GM19240 (cell line): Measurements from ENCODE around the gene SYT1.

Source experiments
- DNase-seq: peaks from one replicate; pipeline ENCODE4 v3.0.0; 2011; ENCODE audit warnings: low spot score; ENCODE audit not compliant: insufficient read length

SYT1 gene

GRCh38 chr12:78891646-78892353, 27.2 kb downstream of the SYT1 start:
- no peak for DNase-seq

DNA sequence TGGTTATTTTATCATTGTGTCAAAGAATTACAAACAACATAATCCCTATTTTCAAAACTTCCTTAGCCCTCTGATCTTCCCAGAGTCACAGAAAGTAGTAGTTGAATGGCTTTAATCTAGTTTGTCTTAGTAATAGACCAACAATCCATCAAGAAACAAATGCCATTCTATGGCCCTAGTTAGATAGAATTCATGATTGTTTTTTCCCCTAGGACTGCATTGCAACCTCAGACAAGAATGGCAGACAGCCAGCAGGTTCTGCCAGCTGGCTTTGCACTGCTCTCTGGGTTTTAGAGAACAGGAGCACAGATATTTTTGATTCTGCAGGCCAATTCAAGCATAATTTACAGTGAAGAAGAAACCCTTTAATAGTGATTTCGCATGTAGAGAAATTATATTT, 33.8 kb downstream of the SYT1 start:
- DNase-seq: no peak

- DNase-seq: no peak
These were observed 50.3 kb downstream of the SYT1 start for GRCh38 chr12:78914859-78915331.

DNA sequence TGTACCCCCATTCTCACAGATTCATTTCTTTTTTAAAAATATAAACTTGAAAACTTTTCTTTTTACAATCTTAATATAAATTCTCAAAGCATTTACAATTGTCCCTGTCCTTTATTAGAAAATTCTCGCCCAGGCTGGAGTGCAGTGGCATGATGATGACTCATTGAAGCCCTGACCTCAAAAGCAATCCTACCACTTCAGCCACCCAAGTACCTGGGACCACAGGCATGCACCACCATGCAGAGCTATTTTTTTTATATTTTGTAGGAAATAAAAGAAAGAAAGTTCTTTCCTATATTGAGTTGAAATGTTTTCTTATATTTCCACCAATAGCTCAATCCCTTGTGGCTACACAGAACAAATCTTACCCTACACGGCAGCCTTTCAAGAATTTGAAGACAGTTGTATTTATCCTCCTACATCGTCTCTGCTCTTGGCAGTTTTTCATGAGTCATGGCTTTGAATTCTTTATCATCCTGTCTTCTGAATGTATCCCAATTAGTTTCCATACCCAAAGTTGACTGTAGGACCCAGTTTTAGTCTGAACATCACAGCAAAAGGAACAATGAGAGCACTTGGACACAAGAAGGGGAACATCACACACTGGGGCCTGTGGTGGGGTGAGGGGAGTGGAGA, 52.4 kb downstream of the SYT1 start:
- no peak for DNase-seq

DNA sequence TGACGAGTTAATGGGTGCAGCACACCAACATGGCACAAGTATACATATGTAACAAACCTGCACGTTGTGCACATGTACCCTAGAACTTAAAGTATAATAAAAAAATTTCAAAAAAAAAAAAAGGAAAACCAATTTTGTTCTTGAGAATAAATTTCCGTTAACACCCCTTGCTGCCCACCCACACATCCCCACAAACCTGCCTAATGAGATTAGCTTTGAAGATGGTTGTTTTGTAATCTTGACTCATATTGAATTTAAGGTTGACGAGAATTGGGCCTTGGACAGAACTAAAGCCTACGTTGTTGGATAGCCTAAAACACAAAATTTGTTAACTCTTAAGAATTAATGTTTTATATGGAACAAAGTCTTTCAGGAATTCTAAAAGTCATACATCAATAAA, 52.9 kb downstream of the SYT1 start:
- no peak for DNase-seq

DNA sequence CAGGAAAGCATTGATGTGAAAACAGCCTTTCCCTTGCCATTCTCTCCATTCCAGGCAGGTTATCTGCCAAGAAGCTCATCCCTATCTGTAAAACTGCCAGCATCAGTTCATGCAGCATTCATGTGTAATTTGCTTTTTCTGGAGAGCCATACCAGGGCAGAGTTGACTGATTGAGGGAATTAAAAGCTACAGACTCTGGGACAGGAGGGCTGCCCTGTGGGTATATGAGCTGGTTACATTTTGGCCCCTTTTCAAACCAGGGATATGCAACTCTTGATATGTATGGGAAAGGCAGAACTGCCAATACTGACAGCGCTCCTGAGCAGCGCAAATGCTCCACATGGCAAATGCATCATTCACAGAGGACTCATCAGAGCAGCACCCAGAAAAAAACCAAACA, 53.7 kb downstream of the SYT1 start:
- DNase-seq: no peak

GRCh38 chr12:78928200-78929074, 63.9 kb downstream of the SYT1 start:
- DNase-seq: no peak

DNA sequence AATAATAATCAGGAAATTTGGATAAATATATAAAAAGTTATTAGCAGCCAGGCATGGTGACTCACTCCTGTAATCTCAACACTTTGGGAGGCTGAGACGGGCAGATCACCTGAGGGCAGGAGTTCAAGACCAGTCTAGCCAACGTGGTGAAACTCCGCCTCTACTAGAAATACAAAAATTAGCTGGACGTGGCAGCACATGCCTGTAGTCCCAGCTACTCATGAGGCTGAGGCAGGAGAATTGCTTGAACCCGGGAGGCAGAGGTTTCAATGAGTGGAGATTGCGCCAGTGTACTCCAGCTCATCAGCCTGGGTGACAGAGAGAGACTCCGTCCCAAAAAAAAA, 64.5 kb downstream of the SYT1 start:
- DNase-seq: no peak

DNA sequence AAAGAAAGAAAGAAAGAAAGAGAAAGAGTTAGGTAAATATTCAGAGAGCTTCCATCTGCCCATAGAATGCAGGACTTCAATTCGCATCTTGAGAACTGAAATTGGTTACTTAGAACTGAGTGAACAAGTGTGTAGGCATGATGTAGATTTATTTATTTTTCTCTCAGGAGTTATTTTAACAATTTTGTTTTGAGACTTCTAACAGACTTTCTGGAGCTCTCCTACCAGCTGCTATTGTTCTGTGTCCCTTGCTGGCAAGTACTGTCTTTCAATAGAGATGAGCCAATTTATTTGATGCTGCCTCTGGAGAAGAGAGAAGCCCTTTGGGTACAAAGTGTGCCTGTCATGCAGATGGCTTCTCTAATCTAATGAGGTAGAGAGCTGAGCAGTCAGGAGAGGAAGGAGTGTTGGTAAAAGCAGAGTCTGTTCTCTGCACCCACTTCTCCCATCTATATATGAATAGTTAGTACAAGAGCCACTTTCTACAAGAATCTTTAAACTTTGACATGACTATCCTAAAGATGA, 67.0 kb downstream of the SYT1 start:
- DNase-seq: no peak

DNA sequence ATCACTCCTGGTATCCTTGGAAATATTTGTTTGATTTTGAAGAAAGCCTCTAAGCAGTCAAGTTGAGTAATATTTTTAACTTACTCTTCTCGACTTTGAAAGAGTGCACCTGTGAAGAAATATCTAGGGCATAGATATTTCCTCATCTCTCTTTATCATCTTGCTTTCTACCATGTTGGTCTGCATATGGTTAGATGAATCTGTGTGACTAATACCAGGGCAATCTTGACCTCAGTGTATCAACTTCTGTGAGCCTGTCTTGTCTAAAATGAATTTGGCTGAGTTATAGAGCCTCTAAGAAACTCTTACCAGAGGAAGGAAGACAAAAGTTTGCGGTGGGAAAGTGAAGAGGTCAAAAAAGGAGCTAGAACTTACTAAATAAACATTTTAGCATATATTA, 68.4 kb downstream of the SYT1 start:
- DNase-seq: no peak

GRCh38 chr12:78938341-78939084, 73.9 kb downstream of the SYT1 start:
- DNase-seq: no peak

DNA sequence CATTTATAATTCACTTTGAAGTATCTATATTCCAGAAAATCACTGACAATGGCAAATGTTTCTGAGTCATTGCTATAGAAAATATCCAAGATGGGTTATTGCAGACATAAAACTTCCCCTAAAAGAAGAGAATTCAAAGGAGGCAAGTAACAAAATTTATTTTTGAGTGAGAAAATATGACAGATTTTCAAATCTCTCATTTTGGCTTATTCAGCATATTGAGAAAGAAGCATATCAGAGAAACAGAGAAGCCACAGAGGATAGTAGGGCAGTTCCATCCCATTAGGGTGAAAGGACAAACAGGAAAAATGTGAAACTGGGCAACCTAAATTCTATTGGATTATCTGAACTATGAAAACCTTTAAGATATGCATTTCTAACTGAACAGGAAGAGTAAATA, 85.0 kb downstream of the SYT1 start:
- DNase-seq: no peak

GRCh38 chr12:78951803-78952551, 87.4 kb downstream of the SYT1 start:
- DNase-seq: no peak

GRCh38 chr12:78952552-78952929, 88.0 kb downstream of the SYT1 start:
- DNase-seq: no peak

- no peak for DNase-seq
These were observed 94.4 kb downstream of the SYT1 start for GRCh38 chr12:78958941-78959340.

DNA sequence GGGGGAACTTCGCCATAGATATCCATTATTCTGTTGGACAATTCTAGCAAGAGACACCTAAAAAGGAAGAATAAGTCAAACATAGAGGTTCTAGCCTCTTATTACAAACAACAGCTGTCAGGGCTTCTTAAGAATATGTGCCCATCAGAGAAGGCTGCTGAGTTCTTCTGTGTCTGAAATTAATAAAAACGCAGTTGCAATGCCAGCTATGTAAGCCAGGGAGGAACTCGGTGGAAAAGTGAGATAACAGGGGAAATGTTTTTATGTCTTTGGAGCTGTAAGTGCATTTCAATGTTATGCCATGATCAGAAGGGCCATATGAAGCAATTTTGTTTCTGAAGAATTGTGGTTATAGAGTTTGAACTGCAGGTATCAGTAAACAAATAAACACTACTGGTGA, 95.0 kb downstream of the SYT1 start:
- no peak for DNase-seq

GRCh38 chr12:78961171-78961570, 96.6 kb downstream of the SYT1 start:
- no peak for DNase-seq

GRCh38 chr12:78963439-78964227, 99.1 kb downstream of the SYT1 start:
- DNase-seq: no peak

DNA sequence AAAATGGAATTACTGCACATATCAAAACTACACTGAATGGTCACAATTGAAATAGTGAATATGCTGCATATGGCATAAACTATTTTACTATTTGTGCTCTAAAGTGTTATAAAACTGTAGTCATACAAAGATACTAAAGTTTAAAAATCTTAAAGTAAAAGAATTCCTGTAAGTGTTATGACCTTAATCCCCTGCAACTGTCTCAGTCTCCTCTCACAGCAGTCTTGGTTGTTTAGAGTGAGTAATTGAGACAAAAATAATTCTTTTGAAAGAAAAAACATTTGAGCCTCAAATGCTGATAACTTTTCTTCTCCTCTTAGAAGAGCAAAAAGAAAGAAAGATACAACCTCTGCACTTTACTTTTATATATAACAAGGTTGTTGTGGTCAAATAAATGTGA, 99.9 kb downstream of the SYT1 start:
- no peak for DNase-seq

DNA sequence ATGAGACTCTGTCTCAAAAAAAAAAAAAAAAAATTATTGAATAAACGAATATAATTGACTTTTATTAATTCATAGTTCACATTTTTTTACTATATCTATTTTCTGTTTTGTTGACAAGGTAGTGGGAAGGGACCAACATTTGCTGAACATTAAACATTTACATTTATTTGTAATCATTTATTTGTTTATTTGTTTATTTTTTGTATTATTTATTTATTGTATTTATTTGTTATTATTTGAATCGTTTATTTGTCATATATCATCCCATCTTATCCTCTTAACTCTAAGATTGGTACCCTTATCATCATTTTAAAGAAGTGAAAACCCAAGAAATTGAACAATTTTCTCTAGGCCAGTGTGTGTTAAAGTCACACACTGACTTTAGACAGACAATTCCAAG, 101.5 kb downstream of the SYT1 start:
- no peak for DNase-seq
